OCI-LY3 (cell line): ENCODE data around the gene FBXW7.

Source experiments
- H2AFZ ChIP-seq: fragments of 200-600, 300-600 bp; shearing (Covaris generic); 2 replicates; pipeline ENCODE4 v1.6.0; 2014; ENCODE audit warnings: antibody characterized with exemption, low read depth, low read length
- H3K27ac ChIP-seq: fragments of 200-600, 300-600 bp; sonication (generic); 2 replicates; pipeline ENCODE4 v1.5.1; 2014; ENCODE audit warnings: mild to moderate bottlenecking, low read length, moderate library complexity, mixed read lengths
- H3K27me3 ChIP-seq: fragments of 200-600, 300-600 bp; sonication (generic); 2 replicates; pipeline ENCODE4 v1.6.1; 2014; ENCODE audit warnings: low read depth, low read length, mixed read lengths
- H3K36me3 ChIP-seq: fragments of 200-600, 300-600 bp; sonication (generic); replicated peaks from 2 replicates; pipeline ENCODE3; 2014; ENCODE audit warnings: low read depth, low read length, mixed read lengths
- H3K4me1 ChIP-seq: fragments of 300-600, 200-600 bp; sonication (generic); 2 replicates; pipeline ENCODE4 v1.6.1; 2014; ENCODE audit warnings: low read length, mixed read lengths
- H3K4me2 ChIP-seq: fragments of 200-600, 300-600 bp; sonication (generic); 2 replicates; pipeline ENCODE4 v1.6.1; 2014; ENCODE audit warnings: low read length, mixed read lengths
- H3K4me3 ChIP-seq: fragments of 300-600, 200-600 bp; sonication (generic); 2 replicates; pipeline ENCODE4 v1.5.1; 2014; ENCODE audit warnings: antibody characterized with exemption, mild to moderate bottlenecking, low read length, moderate library complexity
- H3K79me2 ChIP-seq: fragments of 300-600, 200-600 bp; shearing (Covaris generic); 2 replicates; pipeline ENCODE4 v1.6.1; 2014; ENCODE audit warnings: mild to moderate bottlenecking, low read length, mixed read lengths
- H3K9ac ChIP-seq: fragments of 300-600, 200-600 bp; shearing (Covaris generic); 2 replicates; pipeline ENCODE4 v1.6.0; 2014; ENCODE audit warnings: mild to moderate bottlenecking, low read length, moderate library complexity
- H3K9me3 ChIP-seq: fragments of 200-600, 300-600 bp; shearing (Covaris generic); 2 replicates; pipeline ENCODE4 v1.6.1; 2014; ENCODE audit warnings: low read length, mixed read lengths; ENCODE audit not compliant: insufficient read depth
- H4K20me1 ChIP-seq: fragments of 200-600, 300-600 bp; sonication (generic); 2 replicates; pipeline ENCODE4 v1.6.1; 2016; ENCODE audit warnings: low read length, mixed read lengths; ENCODE audit not compliant: insufficient read depth
- EZH2phosphoT487 ChIP-seq: fragments of 200-600 bp; shearing (Covaris generic); IDR thresholded peaks from 2 replicates; pipeline ENCODE4 v1.6.1; 2018; ENCODE audit warnings: antibody characterized with exemption, mixed run types, low read depth
- TF ChIP-seq, protein P1 (sequence below): fragments of 200-600, 300-600 bp; sonication (generic); IDR thresholded peaks from 2 replicates; pipeline ENCODE4 v1.5.1; 2014; ENCODE audit warnings: antibody characterized with exemption, low read length, low read depth

Gene FBXW7

GRCh38 chr4:152482211-152482610 lies 53.7 kb downstream of the FBXW7 start:
- H3K27ac ChIP-seq = no peak overlapping the region
- H3K4me2 ChIP-seq = no peak overlapping the region
- H3K27me3 ChIP-seq = no peaks in the 10 kb centered on the region
- no peaks in the 10 kb centered on the region for H3K9me3 ChIP-seq
- no peak overlapping the region for H3K9ac ChIP-seq
- H2AFZ ChIP-seq = no peak overlapping the region
- no peak overlapping the region for H3K4me3 ChIP-seq
- peaks cover 22% of the 10 kb centered on the region for H3K4me1 ChIP-seq
- peaks cover 14% of the 10 kb centered on the region for H3K36me3 ChIP-seq
- TF ChIP-seq EZH2phosphoT487 = no peak
- TF ChIP-seq, protein P1, sequence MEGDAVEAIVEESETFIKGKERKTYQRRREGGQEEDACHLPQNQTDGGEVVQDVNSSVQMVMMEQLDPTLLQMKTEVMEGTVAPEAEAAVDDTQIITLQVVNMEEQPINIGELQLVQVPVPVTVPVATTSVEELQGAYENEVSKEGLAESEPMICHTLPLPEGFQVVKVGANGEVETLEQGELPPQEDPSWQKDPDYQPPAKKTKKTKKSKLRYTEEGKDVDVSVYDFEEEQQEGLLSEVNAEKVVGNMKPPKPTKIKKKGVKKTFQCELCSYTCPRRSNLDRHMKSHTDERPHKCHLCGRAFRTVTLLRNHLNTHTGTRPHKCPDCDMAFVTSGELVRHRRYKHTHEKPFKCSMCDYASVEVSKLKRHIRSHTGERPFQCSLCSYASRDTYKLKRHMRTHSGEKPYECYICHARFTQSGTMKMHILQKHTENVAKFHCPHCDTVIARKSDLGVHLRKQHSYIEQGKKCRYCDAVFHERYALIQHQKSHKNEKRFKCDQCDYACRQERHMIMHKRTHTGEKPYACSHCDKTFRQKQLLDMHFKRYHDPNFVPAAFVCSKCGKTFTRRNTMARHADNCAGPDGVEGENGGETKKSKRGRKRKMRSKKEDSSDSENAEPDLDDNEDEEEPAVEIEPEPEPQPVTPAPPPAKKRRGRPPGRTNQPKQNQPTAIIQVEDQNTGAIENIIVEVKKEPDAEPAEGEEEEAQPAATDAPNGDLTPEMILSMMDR = no peak
- peaks cover 72% of the 10 kb centered on the region for H4K20me1 ChIP-seq
- H3K79me2 ChIP-seq = peaks cover 96% of the 10 kb centered on the region

GRCh38 chr4:152480901-152481300 lies 55.0 kb downstream of the FBXW7 start:
- H3K4me2 ChIP-seq = no peak overlapping the region
- H3K79me2 ChIP-seq = peaks cover 96% of the 10 kb centered on the region
- H3K4me3 ChIP-seq = no peak overlapping the region
- TF ChIP-seq, protein P1 = no peak
- TF ChIP-seq EZH2phosphoT487 = no peak
- no peak overlapping the region for H2AFZ ChIP-seq
- H3K4me1 ChIP-seq = peaks cover 9% of the 10 kb centered on the region
- peaks cover 72% of the 10 kb centered on the region for H4K20me1 ChIP-seq
- H3K36me3 ChIP-seq = peaks cover 14% of the 10 kb centered on the region
- H3K27me3 ChIP-seq = no peaks in the 10 kb centered on the region
- no peak overlapping the region for H3K27ac ChIP-seq
- no peaks in the 10 kb centered on the region for H3K9me3 ChIP-seq
- no peak overlapping the region for H3K9ac ChIP-seq

- Histone ChIP-seq H3K9ac (no peak overlapping the region), H3K4me1 (peaks cover 3% of the 10 kb centered on the region), H2AFZ (no peak overlapping the region), H3K4me2 (no peak overlapping the region), H3K27ac (no peak overlapping the region), H3K27me3 (no peaks in the 10 kb centered on the region), H3K36me3 (peaks cover 14% of the 10 kb centered on the region), H4K20me1 (peaks cover 72% of the 10 kb centered on the region), H3K9me3 (no peaks in the 10 kb centered on the region), H3K79me2 (peaks cover 96% of the 10 kb centered on the region), H3K4me3 (no peak overlapping the region)
- TF ChIP-seq EZH2phosphoT487 = no peak
- TF ChIP-seq, protein P1 = no peak
These were observed 55.6 kb downstream of the FBXW7 start for GRCh38 chr4:152480326-152480725.

DNA sequence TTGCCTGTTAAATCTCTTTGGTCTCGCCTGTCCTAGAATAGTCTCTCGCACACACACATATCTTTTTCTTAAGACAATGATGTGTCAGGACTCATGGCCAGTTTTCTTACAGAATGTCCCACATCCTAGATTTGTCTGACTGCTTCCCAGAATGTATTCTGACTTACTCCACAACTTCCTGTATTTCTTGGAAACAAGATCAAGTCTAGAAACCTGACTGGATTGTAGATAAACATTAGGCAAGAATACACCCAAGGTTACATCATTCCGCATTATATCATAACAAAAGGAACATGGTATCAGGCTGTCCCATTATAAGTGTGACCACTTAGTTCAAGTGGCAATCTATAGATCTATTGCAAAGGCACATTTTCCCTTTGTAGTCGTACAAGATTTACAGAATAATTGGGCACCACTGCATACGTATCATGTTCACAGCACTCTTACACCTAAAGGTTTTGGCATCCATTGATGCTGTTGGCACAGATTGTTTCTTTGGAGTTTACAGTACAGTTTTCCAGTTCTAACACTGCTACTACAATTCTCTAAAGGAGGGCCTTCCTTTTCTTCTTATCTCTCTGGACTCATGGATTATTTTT lies 56.4 kb downstream of the FBXW7 start:
- Histone ChIP-seq H3K4me3 (no peak overlapping the region), H4K20me1 (peaks cover 72% of the 10 kb centered on the region), H3K9ac (no peak overlapping the region), H3K4me2 (no peak overlapping the region), H3K9me3 (no peaks in the 10 kb centered on the region), H3K27me3 (no peaks in the 10 kb centered on the region), H3K36me3 (peaks cover 14% of the 10 kb centered on the region), H3K27ac (no peak overlapping the region), H2AFZ (no peak overlapping the region), H3K79me2 (peaks cover 96% of the 10 kb centered on the region), H3K4me1 (no peaks in the 10 kb centered on the region)
- TF ChIP-seq EZH2phosphoT487 = no peak
- TF ChIP-seq, protein P1 = no peak
